Measurements from ENCODE around the gene RFX3. TPM values are rescaled to one million over a fixed set of nuclear protein-coding genes. Genes with fewer than 3 reads are reported as not detected.

RFX3 gene
- total RNA-seq, 2 experiments from 2014 or later = 22.9 to 24.8 TPM

DNA sequence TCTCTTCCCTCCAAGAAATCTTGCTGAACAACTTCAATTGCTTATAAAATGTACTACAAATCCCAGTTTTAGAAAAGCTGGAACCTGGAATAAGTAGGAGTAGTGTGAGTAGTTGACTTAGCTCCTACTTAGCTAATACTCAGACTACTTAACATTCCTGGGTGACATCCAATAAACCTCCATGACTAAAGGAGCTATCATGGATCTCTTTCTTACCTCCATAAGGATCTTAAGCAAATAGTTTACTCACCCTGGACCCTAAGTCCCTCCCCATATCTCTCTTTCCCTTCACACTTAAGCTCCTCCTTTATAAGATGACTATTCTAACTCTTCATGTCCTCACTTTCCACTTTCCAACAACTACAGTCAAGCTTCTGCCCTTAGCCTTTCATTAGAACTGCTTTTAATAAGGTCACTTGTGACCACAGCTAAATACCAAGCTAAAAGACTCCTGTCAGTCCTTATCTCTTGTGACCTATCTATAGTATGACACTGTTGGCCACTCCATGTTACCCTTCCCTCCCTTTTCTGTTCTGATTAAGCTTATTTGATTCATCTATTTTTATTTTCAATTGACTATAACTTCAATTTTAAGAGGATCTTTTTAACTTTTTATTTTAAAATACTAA is 194.9 kb downstream of the RFX3 start:
- intact Hi-C loops (cut with DNase I, micrococcal nuclease) = no loop called here
- peaks cover 5% of the 10 kb centered on the region for H3K4me1 Mint-ChIP-seq (ENCODE audit: low read depth)

DNA sequence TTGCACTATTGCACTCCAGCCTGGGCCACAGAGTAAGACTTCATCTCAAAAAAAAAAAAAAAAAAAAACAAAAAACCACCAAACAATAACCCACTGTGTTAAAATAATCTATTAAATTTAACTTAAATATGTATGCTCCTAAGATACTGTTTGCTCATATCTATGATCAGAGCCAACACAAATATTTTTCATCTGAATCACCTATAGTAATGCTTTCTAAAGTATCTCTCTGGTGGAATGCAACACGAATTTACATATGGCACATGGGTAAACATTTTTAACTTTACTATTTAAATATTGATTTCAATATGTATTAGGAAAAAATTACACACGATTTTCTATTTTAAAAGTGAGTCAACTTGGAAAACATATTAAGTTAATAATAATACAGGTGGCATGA is 196.4 kb downstream of the RFX3 start:
- Histone ChIP-seq H3K27ac (ENCODE audit: low read depth in 1 of 2, low read length in 2 of 2) (no peak overlapping the region), H3K36me3 (ENCODE audit: insufficient read depth, low read length) (peaks cover 9% of the 10 kb centered on the region), H3K4me1 (ENCODE audit: insufficient read depth, low read length) (no peaks in the 10 kb centered on the region), H3K9me3 (ENCODE audit: control insufficient read depth in 1 of 2, insufficient read depth in 1 of 2, low read length in 2 of 2) (no peaks in the 10 kb centered on the region), H3K4me3 (ENCODE audit: low read length) (no peak overlapping the region), H3K27me3 (ENCODE audit: control insufficient read depth in 1 of 2, insufficient read depth in 2 of 2, low read length in 2 of 2) (no peaks in the 10 kb centered on the region)
- Mint-ChIP-seq H3K4me1 (ENCODE audit: low read depth) (peaks cover 3% of the 10 kb centered on the region), H3K4me3 (no peak overlapping the region), H3K36me3 (ENCODE audit: low read depth) (peaks cover 22% of the 10 kb centered on the region), H3K27ac (no peak overlapping the region), H3K9me3 (no peaks in the 10 kb centered on the region), H3K27me3 (no peaks in the 10 kb centered on the region)
- ChIA-PET POLR2A (no interaction called here), CTCF (interaction anchor here (1.3 kb wide), 1 partner anchor 9 kb away, joined by 6 read pairs; no protein-coding TSS in a partner anchor)
- TF ChIP-seq, protein P1, sequence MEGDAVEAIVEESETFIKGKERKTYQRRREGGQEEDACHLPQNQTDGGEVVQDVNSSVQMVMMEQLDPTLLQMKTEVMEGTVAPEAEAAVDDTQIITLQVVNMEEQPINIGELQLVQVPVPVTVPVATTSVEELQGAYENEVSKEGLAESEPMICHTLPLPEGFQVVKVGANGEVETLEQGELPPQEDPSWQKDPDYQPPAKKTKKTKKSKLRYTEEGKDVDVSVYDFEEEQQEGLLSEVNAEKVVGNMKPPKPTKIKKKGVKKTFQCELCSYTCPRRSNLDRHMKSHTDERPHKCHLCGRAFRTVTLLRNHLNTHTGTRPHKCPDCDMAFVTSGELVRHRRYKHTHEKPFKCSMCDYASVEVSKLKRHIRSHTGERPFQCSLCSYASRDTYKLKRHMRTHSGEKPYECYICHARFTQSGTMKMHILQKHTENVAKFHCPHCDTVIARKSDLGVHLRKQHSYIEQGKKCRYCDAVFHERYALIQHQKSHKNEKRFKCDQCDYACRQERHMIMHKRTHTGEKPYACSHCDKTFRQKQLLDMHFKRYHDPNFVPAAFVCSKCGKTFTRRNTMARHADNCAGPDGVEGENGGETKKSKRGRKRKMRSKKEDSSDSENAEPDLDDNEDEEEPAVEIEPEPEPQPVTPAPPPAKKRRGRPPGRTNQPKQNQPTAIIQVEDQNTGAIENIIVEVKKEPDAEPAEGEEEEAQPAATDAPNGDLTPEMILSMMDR (IDR thresholded peaks at IDR 0.05) = no peak
- ATAC-seq (ENCODE audit: poor library complexity) (no peak), DNase-seq (no peak)
- intact Hi-C loops (cut with DNase I, micrococcal nuclease) = no loop called here

More for the DNA sequence above, 194.9 kb downstream of the RFX3 start:
- peaks cover 19% of the 10 kb centered on the region for H3K36me3 Mint-ChIP-seq (ENCODE audit: low read depth)
- no peaks in the 10 kb centered on the region for H3K27me3 Mint-ChIP-seq
- H3K27me3 ChIP-seq (ENCODE audit: control insufficient read depth in 1 of 2, insufficient read depth in 2 of 2, low read length in 2 of 2) = no peaks in the 10 kb centered on the region
- no peak overlapping the region for H3K27ac Mint-ChIP-seq
- no peak for DNase-seq
- CTCF ChIA-PET = interaction anchor here (0.8 to 1.9 kb wide), 2 partner anchors 110 to 136 kb away, joined by 3 to 5 read pairs; no protein-coding TSS in a partner anchor
- H3K4me1 ChIP-seq (ENCODE audit: insufficient read depth, low read length) = no peaks in the 10 kb centered on the region
- peaks cover 9% of the 10 kb centered on the region for H3K36me3 ChIP-seq (ENCODE audit: insufficient read depth, low read length)
- H3K9me3 ChIP-seq (ENCODE audit: control insufficient read depth in 1 of 2, insufficient read depth in 1 of 2, low read length in 2 of 2) = no peaks in the 10 kb centered on the region
- no peak for ATAC-seq (ENCODE audit: poor library complexity)
- H3K4me3 Mint-ChIP-seq = no peak overlapping the region
- TF ChIP-seq, protein P1 (IDR thresholded peaks at IDR 0.05) = no peak
- POLR2A ChIA-PET = interaction anchor here (0.5 kb wide), 1 partner anchor 17 kb away, joined by 3 read pairs; no protein-coding TSS in a partner anchor
- no peak overlapping the region for H3K4me3 ChIP-seq (ENCODE audit: low read length)
- H3K27ac ChIP-seq (ENCODE audit: low read depth in 1 of 2, low read length in 2 of 2) = no peak overlapping the region
- no peaks in the 10 kb centered on the region for H3K9me3 Mint-ChIP-seq

DNA sequence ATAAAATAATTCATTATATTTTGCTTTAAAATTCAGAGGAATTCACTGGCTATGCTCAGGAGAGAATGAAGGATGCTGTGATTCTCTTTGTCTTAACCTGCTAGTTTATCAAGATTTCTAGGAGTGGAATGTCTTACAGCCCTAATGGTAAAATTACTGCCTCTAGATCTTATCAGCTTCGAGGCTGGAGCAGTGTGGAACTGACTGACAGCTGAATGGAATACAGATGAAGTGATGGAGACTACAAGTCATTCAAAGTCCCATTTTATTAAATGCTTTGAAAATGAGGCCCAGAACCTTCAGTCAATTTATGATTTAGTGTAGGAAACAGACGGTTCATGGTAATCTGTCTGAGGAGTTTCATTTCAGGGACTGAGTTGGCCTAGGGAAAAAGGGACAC is 202.1 kb downstream of the RFX3 start:
- H3K9me3 Mint-ChIP-seq = no peaks in the 10 kb centered on the region
- Histone ChIP-seq H3K27me3 (ENCODE audit: control insufficient read depth in 1 of 2, insufficient read depth in 2 of 2, low read length in 2 of 2) (no peaks in the 10 kb centered on the region), H3K4me3 (ENCODE audit: low read length) (no peak overlapping the region), H3K4me1 (ENCODE audit: insufficient read depth, low read length) (no peaks in the 10 kb centered on the region), H3K36me3 (ENCODE audit: insufficient read depth, low read length) (peaks cover 4% of the 10 kb centered on the region), H3K9me3 (ENCODE audit: control insufficient read depth in 1 of 2, insufficient read depth in 1 of 2, low read length in 2 of 2) (no peaks in the 10 kb centered on the region), H3K27ac (ENCODE audit: low read depth in 1 of 2, low read length in 2 of 2) (no peak overlapping the region)
- H3K4me1 Mint-ChIP-seq (ENCODE audit: low read depth) = no peaks in the 10 kb centered on the region
- TF ChIP-seq, protein P1 (IDR thresholded peaks at IDR 0.05) = no peak
- no peak overlapping the region for H3K4me3 Mint-ChIP-seq
- POLR2A ChIA-PET = no interaction called here
- no peaks in the 10 kb centered on the region for H3K27me3 Mint-ChIP-seq
- ATAC-seq (ENCODE audit: poor library complexity) (no peak), DNase-seq (no peak)
- intact Hi-C loops (cut with DNase I, micrococcal nuclease) = no loop called here
- H3K27ac Mint-ChIP-seq = no peak overlapping the region
- CTCF ChIA-PET = no interaction called here
- peaks cover 42% of the 10 kb centered on the region for H3K36me3 Mint-ChIP-seq (ENCODE audit: low read depth)
